Psoas muscle (tissue), 8 donors: Measurements from ENCODE around the gene CCDC57. TPM values are rescaled to one million over a fixed set of nuclear protein-coding genes. Genes with fewer than 3 reads are reported as not detected.

Experiments used
- ATAC-seq, 4 donors: fragments of 200-7000 bp; cut with Tn5 transposase; one replicate each; pipeline ENCODE4 v1.9.1; 2020; ENCODE audit warnings: moderate library complexity in 3 of 4, mild to moderate bottlenecking in 2 of 4
- DNase-seq, 2 donors: peaks; one replicate each; pipeline ENCODE4 v3.0.0-alpha.2; 2020
- H3K27ac ChIP-seq: fragments of 200-600 bp; one replicate; pipeline ENCODE4 v1.8.0; 2022
- H3K27me3 ChIP-seq, 3 donors: fragments of 200-600 bp in 1 of 3; one replicate each; pipeline versions ENCODE4 v1.6.1 to v1.8.0; 2013 to 2022; ENCODE audit warnings: low read length in 2 of 3, mild to moderate bottlenecking in 2 of 3, moderate library complexity in 1 of 3; ENCODE audit not compliant: insufficient read depth in 3 of 3
- H3K36me3 ChIP-seq, 2 donors: fragments of 200-600 bp in 1 of 2; one replicate each; pipeline versions ENCODE4 v1.6.1 to v1.8.0; 2013 to 2022; ENCODE audit warnings: low read depth in 1 of 2, mild to moderate bottlenecking in 1 of 2, moderate library complexity in 1 of 2; ENCODE audit not compliant: insufficient read depth in 1 of 2
- H3K4me1 ChIP-seq: fragments of 200-600 bp; one replicate; pipeline ENCODE4 v1.8.0; 2022
- H3K4me3 ChIP-seq: fragments of 200-600 bp; one replicate; pipeline ENCODE4 v1.8.0; 2022; ENCODE audit warnings: mild to moderate bottlenecking
- H3K9me3 ChIP-seq: fragments of 200-600 bp; one replicate; pipeline ENCODE4 v1.8.0; 2022
- WGBS, 3 donors: extraction: QIAGEN DNeasy Blood & Tissue Kit; methylation state at CpG; one replicate each; pipeline versions ENCODE4 v1.1.6 to v1.1.7; 2013; 5-methylcytosine and 5-hydroxymethylcytosine counted together
- intact Hi-C, 2 donors: fragments of 100-400 bp; cut with DNase I; formaldehyde crosslinking; loops; one replicate each; pipeline versions ENCODE4 v1.11.0 to v1.14.2; 2022
- polyA plus RNA-seq, 3 donors: library from polyadenylated mRNA; stranded (reverse); fragments of 200-250 nt; gene quantifications; one replicate each; pipeline ENCODE4 v1.2.3, GENCODE V29; 2013
- total RNA-seq, 4 donors: library from RNA; stranded (reverse); fragmentation: NEBNext Ultra II Directional in 2 of 4; extraction: Animal tissue kit (Norgen Biotek cat#: 25700) in 2 of 4; gene quantifications; one replicate each; pipeline versions ENCODE4 v1.2.1 to v1.2.4, GENCODE V29; 2021 to 2023
- TF ChIP-seq, protein P1 (sequence below): fragments of 200-600 bp; IDR thresholded peaks from one replicate; pipeline ENCODE4 v1.8.0; 2022; ENCODE audit warnings: antibody characterized with exemption
- donor health status: healthy with polysubstance abuse.
- donor health status: DM: no; HTN: no; CAD: no; lungs with moderate emphysema.
- donor health status: Bipolar disorder and iron deficiency.
- donor health status: healthy.
- donor health status: DM: yes; HTN: yes; CAD: no.
- donor health status: DM: no; HTN: no; CAD: no.
- donor health status: DM: no; HTN: no; CAD: no.
- donor health status: DM: yes; HTN: yes; CAD: no.

Gene CCDC57
- total and polyA plus RNA-seq, 7 donors = 7.2 to 15.3 (median 11.1) TPM

- H3K4me1 ChIP-seq = peaks cover 12% of the 10 kb centered on the region
- peaks cover 0 to 14% of the 10 kb centered on the region in 2 donors for H3K36me3 ChIP-seq
- no peak overlapping the region for H3K4me3 ChIP-seq
- no peaks in the 10 kb centered on the region for H3K9me3 ChIP-seq
- TF ChIP-seq, protein P1, sequence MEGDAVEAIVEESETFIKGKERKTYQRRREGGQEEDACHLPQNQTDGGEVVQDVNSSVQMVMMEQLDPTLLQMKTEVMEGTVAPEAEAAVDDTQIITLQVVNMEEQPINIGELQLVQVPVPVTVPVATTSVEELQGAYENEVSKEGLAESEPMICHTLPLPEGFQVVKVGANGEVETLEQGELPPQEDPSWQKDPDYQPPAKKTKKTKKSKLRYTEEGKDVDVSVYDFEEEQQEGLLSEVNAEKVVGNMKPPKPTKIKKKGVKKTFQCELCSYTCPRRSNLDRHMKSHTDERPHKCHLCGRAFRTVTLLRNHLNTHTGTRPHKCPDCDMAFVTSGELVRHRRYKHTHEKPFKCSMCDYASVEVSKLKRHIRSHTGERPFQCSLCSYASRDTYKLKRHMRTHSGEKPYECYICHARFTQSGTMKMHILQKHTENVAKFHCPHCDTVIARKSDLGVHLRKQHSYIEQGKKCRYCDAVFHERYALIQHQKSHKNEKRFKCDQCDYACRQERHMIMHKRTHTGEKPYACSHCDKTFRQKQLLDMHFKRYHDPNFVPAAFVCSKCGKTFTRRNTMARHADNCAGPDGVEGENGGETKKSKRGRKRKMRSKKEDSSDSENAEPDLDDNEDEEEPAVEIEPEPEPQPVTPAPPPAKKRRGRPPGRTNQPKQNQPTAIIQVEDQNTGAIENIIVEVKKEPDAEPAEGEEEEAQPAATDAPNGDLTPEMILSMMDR = no peak
- DNase-seq (no peak), ATAC-seq (no peak)
- WGBS, 3 donors = 87 to 93% (median 88%) methylated on average over 23 to 27 of the region's 27 CpGs
- intact Hi-C loops = loop anchor here (1.0 to 5.0 kb wide), 3 partner anchors 48 to 193 kb away; partner anchors contain the start of gene NOTUM (in 2 of the 2)
- no peaks in the 10 kb centered on the region for H3K27me3 ChIP-seq
- no peak overlapping the region for H3K27ac ChIP-seq
These were observed 57.7 kb downstream of the CCDC57 start for GRCh38 chr17:82154881-82155331.

DNA sequence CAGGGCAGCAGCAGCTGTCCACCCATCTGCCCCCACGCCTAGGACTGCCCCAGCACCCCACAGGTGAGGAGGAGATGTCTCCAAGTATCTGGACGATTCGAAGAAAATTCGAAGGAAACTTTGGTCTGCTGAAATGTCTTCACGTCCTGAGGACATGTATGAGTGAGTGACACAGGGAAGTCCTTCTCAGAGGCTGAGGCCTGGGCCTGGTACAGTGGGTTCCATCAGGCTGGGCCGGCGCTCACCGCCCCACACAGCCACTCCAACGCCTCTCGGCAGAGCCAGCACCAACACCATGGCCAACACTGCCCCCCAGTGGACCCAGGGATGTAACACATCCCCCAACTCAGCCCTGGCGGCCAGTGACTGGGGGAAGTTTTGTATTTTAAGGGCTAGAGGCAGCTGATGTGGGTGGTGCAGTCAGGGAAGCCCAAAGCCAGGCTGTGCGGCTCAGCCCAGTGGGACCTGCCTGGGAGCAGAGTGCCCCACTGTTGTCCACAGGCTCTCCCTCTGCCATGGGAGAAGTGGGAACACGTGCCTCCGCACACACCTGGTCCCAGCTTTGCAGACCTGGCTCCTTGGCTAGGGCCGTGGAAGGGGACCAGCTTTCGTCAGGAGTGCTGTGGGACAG, 58.8 kb downstream of the CCDC57 start:
- ATAC-seq (peak; percentile 89 to 97 (median 90)), DNase-seq (peak; percentile 81 to 91)
- peaks cover 12% of the 10 kb centered on the region for H3K4me1 ChIP-seq
- WGBS, 3 donors = 54 to 56% (median 55%) methylated on average over 16 of the region's 16 CpGs
- peaks cover 0 to 6% of the 10 kb centered on the region in 2 donors for H3K36me3 ChIP-seq
- no peaks in the 10 kb centered on the region for H3K27me3 ChIP-seq
- intact Hi-C loops = loop anchor here (1.0 to 5.0 kb wide), 4 partner anchors 47 to 192 kb away; partner anchors contain the start of genes NOTUM (in 2 of the 2) and RAC3 (in 1 of the 2)
- no peak overlapping the region for H3K4me3 ChIP-seq
- TF ChIP-seq, protein P1 = peak; percentile 92
- no peak overlapping the region for H3K27ac ChIP-seq
- H3K9me3 ChIP-seq = no peaks in the 10 kb centered on the region

- Histone ChIP-seq H3K36me3 (peaks cover 0 to 6% of the 10 kb centered on the region in 2 donors), H3K4me1 (peaks cover 12% of the 10 kb centered on the region), H3K4me3 (no peak overlapping the region), H3K27ac (no peak overlapping the region), H3K9me3 (no peaks in the 10 kb centered on the region), H3K27me3 (no peaks in the 10 kb centered on the region)
- WGBS, 3 donors = 86 to 88% (median 88%) methylated on average over 6 of the region's 6 CpGs
- DNase-seq = no peak
- TF ChIP-seq, protein P1 = no peak
- intact Hi-C loops = loop anchor here (2.0 to 5.0 kb wide), 3 partner anchors 46 to 191 kb away; partner anchors contain the start of genes NOTUM (in 2 of the 2) and RAC3 (in 1 of the 2)
- ATAC-seq = no peak
These were observed 59.3 kb downstream of the CCDC57 start for GRCh38 chr17:82153295-82153691.

DNA sequence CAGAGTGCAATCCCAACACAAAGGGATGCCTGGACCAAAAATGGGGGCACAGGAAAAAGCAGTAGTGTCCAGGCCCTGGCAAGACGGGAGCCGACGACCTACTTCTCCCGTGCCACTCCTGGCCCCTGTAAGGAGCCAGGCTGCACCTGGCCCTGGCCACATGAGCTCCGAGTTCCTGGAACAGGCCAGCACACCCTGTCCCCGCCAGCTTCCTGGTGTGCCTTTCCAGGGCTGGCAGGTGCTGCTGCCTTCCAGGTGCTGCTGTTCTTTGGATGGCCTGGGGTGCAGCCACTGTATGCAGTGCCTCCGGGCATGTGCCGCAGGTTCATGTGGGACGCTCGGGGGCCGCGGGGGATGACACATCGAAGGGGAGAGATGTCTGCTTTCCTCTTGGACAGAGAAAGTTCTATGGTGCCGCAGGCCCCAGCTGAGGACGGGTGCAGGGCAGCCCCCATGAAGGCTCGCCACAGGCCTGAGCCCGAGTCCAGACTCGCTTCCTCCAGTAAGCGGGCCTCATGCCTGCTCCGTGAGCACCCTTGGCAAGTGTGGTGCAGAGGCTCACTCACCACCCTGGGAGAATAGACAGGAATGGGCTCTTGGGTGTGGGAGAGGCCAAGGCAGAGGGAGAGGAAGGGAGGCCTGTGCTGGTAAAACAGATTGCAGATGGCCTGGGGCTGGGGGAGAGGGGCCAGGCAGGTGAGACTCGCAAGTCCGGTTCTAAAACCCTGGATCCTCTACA, 59.9 kb downstream of the CCDC57 start:
- no peaks in the 10 kb centered on the region for H3K27me3 ChIP-seq
- H3K9me3 ChIP-seq = no peaks in the 10 kb centered on the region
- H3K4me1 ChIP-seq = peaks cover 12% of the 10 kb centered on the region
- TF ChIP-seq, protein P1 = no peak
- ATAC-seq (peak; percentile 48 to 87 (median 78)), DNase-seq (peak; percentile 25 to 65)
- H3K27ac ChIP-seq = peak overlapping the region; percentile 36
- H3K4me3 ChIP-seq = no peak overlapping the region
- peaks cover 0 to 5% of the 10 kb centered on the region in 2 donors for H3K36me3 ChIP-seq
- 57 to 76% (median 65%) methylated on average over 21 to 22 of the region's 22 CpGs for WGBS, 3 donors
- intact Hi-C loops = loop anchor here (2.0 to 5.0 kb wide), 3 partner anchors 45 to 190 kb away; partner anchors contain the start of genes NOTUM (in 2 of the 2) and RAC3 (in 1 of the 2)
